HG02943 (cell line): ENCODE data around the gene TRIM71.
"Not testable (repeated sequence)": the region's sequence is repeated elsewhere in the genome, so short reads cannot be mapped to it uniquely, and the experiment has no call there.

Experiments
- ATAC-seq: cut with Tn5 transposase; IDR thresholded peaks from one replicate; pipeline ENCODE4 v1.9.1; 2021; ENCODE audit warnings: mild to moderate bottlenecking, low read depth, moderate library complexity; ENCODE audit not compliant: unreplicated experiment

The TRIM71 gene

DNA sequence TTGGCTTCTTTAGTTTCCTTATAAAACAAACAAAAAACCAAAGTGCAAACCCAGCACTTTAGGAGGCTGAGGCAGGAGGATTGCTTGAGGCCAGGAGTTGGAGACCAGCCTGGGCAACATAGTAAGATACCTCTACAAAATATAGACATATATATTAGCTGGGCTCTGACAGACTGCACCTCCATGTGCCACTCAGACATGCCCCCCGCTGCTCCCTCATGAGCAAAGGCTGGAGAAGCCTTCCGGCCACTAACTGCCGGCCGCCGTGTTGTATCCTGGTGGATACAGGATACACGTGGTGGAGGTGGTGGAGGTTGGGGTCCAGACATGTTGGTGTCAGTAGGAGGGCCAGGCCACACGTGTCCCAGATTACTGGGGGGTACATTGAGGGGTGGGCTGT lies 104.3 kb downstream of the TRIM71 start:
- no peak for ATAC-seq

DNA sequence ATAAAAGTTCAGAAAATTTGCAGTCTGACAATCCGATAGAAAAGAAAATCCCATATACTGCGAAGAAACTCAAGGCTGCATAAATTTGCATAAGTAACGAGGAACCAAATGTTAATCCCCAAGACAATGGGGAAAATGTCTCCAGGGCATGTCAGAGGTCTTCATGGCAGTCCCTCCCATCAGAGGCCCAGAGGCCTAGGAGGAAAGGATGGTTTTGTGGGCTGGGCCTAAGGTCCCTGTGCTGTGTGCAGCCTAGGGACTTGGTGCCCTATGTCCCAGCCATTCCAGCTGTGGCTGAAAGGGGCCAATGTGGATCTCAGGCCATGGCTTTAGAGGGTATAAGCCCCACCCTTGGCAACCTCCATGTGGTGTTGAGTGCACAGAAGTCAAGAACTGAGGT lies 112.4 kb downstream of the TRIM71 start:
- ATAC-seq, result no peak

DNA sequence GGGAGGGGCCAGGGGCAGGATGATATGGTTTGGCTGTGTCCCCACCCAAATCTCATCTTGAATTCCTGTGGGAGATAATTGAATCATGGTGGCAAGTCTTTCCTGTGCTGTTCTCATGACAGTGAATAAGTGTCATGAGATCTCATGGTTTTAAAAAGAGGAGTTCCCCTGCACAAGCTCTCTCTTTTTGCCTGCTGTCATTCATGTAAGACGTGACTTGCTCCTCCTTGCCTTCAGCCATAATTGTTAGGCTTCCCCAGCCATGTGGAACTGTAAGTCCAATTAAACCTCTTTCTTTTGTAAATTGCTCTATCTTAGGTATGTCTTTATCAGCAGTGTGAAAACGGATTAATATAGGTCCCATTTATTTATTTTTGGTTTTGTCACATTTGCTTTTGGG lies 113.5 kb downstream of the TRIM71 start:
- ATAC-seq, result not testable (repeated sequence)

DNA sequence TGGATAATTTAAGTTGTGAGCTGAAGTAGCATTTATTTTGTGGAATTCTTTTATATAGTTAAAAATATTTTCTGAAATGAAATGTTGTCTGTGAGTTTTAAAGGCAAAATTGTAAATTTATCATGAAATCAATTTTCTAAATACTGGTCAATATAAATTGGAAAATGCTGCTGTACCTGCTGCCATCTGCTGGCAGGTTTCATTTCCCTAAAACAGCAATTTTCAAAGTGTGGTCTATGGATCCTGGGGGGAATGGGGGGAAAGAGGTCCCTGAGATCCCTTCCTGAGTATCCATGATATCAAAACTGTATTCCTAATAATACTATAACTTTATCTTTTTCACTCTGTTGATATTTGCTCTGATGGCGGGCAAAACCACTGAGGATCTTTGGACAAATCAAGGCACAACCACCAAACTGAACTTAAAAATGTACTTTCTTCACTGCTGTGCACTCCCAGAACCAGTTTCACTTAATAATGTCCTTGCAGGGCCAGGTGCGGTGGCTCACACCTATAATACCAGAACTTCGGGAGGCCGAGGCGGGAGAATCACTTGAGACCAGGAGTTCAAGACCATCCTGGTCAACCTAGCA lies 116.4 kb downstream of the TRIM71 start:
- ATAC-seq, result no peak

DNA sequence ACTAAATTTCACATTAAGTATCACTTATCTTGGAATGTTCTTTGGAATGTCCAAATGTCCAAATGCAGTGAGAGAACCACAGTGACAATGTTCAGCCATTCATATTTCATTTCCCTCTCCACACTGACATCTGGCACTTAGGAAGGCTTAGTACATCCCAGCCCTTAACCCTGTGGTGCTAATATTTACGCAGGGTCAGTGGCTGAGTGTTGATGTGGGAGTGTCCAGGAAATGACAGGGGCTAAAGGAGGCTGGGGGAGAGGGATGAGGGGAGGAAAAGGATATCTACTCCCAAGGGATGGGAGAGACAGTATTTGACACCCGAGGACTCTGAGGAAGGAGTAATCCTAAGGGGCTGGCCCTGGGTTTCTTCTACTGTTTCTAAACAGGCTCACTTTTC lies 119.5 kb downstream of the TRIM71 start:
- no peak for ATAC-seq

DNA sequence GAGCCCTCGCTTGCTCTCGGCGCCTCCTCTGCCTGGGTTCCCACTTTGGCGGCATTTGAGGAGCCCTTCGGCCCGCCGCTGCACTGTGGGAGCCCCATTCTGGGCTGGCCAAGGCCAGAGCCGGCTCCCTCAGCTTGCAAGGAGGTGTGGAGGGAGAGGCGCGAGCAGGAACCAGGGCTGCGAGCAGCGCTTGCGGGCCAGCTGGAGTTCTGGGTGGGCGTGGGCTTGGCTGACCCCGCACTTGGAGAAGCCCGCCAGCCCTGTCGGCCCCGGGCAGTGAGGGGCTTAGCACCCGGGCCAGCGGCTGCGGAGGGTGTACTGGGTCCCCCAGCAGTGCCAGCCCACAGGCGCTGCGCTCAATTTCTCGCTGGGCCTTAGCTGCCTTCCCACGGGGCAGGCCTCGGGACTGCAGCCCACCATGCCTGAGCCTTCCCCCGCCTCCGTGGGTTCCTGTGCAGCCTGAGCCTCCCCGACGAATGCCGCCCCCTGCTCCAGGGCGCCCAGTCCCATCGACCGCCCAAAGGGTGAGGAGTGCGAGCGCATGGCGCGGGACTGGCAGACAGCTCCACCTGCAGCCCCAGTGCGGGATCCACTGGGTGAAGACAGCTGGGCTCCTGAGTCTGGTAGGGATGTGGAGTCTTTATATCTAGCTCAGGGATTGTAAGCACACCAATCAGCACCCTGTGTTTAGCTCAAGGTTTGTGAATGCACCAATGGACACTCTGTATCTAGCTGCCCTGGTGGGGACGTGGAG lies 121.9 kb downstream of the TRIM71 start:
- ATAC-seq, result not testable (repeated sequence)

- no peak for ATAC-seq
These were observed 122.9 kb downstream of the TRIM71 start for GRCh38 chr3:32940726-32941125.

DNA sequence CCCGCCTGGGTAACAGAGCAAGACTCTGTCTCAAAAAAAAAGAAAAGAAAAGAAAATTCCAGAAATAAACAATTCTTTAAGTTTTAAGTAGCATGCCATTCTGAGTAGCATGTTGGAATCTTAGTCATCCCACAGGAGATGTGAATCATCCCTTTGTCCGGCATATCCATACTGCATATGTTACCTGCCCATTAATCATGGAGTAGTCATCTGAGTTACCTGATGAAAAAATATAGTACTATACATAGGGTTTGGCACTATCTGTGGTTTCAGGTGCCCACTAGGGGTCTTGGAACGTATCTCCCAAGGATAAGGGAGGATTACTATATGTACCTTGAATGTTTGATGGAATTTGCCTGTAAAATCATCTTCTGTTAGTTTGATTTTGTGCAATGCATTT lies 127.3 kb downstream of the TRIM71 start:
- ATAC-seq, result no peak

DNA sequence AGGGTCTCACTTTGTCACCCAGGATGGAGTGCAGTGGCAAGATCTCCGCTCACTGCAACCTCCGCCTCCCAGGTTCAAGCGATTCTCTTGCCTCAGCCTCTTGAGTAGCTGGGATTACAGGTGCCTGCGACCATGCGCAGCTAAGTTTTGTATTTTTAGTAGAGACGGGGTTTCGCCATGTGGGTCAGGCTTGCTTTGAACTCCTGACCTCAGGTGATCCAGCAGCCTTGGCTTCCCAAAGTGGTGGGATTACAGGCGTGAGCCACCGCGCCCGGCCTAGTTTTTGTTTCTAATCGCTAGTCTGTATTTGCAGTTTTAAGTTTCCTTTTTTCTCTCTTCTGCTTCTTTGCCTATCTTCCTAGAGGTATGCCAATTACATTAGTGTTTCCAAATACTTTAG lies 127.8 kb downstream of the TRIM71 start:
- ATAC-seq, result not testable (repeated sequence)

DNA sequence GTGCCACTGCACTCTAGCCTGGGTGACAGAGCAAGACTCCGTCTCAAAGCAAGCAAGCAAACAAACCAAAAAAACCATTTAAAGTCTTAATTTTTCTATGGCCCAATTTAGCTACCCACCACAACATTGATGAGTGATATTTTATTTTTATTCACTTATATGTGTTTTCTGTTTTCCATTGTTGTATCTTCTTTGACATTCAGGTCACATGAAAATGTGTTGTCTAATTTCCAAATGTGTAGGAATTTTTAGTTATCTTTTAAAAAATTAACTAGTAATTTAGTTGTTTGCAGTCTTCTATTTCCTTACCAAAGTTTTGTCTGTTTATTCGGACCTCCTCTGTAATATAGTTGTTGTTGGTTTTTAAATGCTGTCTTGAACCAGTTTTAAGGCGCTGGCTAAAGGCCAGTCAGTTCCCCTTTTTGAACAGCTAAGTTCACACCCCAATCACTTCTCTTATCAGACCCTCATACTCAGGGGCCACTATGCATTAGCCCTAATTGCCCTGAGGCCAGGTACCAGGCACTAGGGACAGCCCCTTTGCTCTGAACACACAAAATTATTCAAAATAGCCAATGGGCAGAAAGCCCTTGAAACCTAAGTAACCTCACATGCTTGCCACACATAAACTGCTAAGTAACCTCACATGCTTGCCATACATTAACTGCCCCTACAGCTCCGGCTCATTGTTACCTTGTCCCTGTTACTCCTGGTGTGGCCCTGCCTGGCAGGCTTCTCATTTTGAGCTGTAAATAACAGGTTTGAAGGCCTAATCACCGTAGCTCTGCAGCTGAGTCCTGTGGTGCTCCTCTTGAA lies 129.4 kb downstream of the TRIM71 start:
- ATAC-seq, result no peak
